Retinal pigment epithelial cell (primary cell): ENCODE data around the gene HIPK2.
A peak's percentile ranks its signal among the peaks of the same experiment; 100 is the strongest.
"Not testable (repeated sequence)": the region's sequence is repeated elsewhere in the genome, so short reads cannot be mapped to it uniquely, and the experiment has no call there.

ENCODE experiments used
- DNase-seq: peaks from one replicate; pipeline ENCODE4 v3.0.0-alpha.2; 2010; ENCODE audit warnings: low read depth
- H3K4me3 ChIP-seq: 2 replicates; pipeline ENCODE4 v1.5.1; 2011; ENCODE audit warnings: mild to moderate bottlenecking, low read length, control low read depth, moderate library complexity
- CTCF ChIP-seq: conservative IDR thresholded peaks from 2 replicates; pipeline ENCODE4 v1.5.1; 2011; ENCODE audit warnings: low read depth, low read length, control low read depth, inconsistent platforms

The HIPK2 gene

GRCh38 chr7:139619367-139619657 is 158.5 kb downstream of the HIPK2 start:
- H3K4me3 ChIP-seq = no peak overlapping the region
- no peak for TF ChIP-seq CTCF
- DNase-seq = no peak

GRCh38 chr7:139618482-139619366 is 159.1 kb downstream of the HIPK2 start:
- no peak overlapping the region for H3K4me3 ChIP-seq
- TF ChIP-seq CTCF = peak; percentile 63
- no peak for DNase-seq

GRCh38 chr7:139617074-139617473 is 160.7 kb downstream of the HIPK2 start:
- TF ChIP-seq CTCF = no peak
- DNase-seq = no peak
- H3K4me3 ChIP-seq = no peak overlapping the region

GRCh38 chr7:139614886-139615285 is 162.9 kb downstream of the HIPK2 start:
- TF ChIP-seq CTCF = no peak
- no peak for DNase-seq

GRCh38 chr7:139613971-139614411 is 163.8 kb downstream of the HIPK2 start:
- DNase-seq = no peak
- TF ChIP-seq CTCF = no peak
- no peak overlapping the region for H3K4me3 ChIP-seq

More at GRCh38 chr7:139614886-139615285, 162.9 kb downstream of the HIPK2 start:
- no peak overlapping the region for H3K4me3 ChIP-seq

- DNase-seq, H3K4me3 ChIP-seq: not testable (repeated sequence)
Measured at GRCh38 chr7:139611556-139611955, 166.2 kb downstream of the HIPK2 start.

GRCh38 chr7:139610595-139610994 is 167.2 kb downstream of the HIPK2 start:
- no peak for DNase-seq
- H3K4me3 ChIP-seq = no peak overlapping the region
- no peak for TF ChIP-seq CTCF
